Type B pancreatic cell (in vitro differentiated cells): ENCODE data around the gene DNASE1. TPM values are rescaled to one million over a fixed set of nuclear protein-coding genes. Genes with fewer than 3 reads are reported as not detected.
A peak's percentile ranks its signal among the peaks of the same experiment; 100 is the strongest.

Experiments
- DNase-seq: peaks from one replicate; pipeline ENCODE4 v3.0.0; 2021; ENCODE audit warnings: mixed read lengths; ENCODE audit not compliant: unreplicated experiment; ENCODE audit errors: extremely low spot score
- H3K27ac Mint-ChIP-seq: 2 replicates; pipeline ENCODE4 v1.8.0; 2021; ENCODE audit warnings: mild to moderate bottlenecking, mixed read lengths
- H3K27me3 Mint-ChIP-seq: 2 replicates; pipeline ENCODE4 v1.8.0; 2021; ENCODE audit warnings: mixed read lengths
- H3K36me3 Mint-ChIP-seq: 2 replicates; pipeline ENCODE4 v1.8.0; 2021; ENCODE audit warnings: mixed read lengths
- H3K4me1 Mint-ChIP-seq: one replicate; pipeline ENCODE4 v1.8.0; 2021; ENCODE audit warnings: mixed read lengths; ENCODE audit not compliant: unreplicated experiment
- H3K4me3 Mint-ChIP-seq: 2 replicates; pipeline ENCODE4 v1.8.0; 2021; ENCODE audit warnings: mild to moderate bottlenecking, mixed read lengths
- H3K9me3 Mint-ChIP-seq: 2 replicates; pipeline ENCODE4 v1.8.0; 2021; ENCODE audit warnings: mixed read lengths
- total RNA-seq: library from RNA; stranded (reverse); gene quantifications from 2 replicates; pipeline ENCODE4 v1.2.1, GENCODE V29; 2021; ENCODE audit warnings: low replicate concordance
- TF ChIP-seq, protein P1 (sequence below): fragments of 200-600 bp; sonication (generic); conservative IDR thresholded peaks from 2 replicates; pipeline ENCODE4 v1.5.0; 2021; ENCODE audit warnings: antibody characterized with exemption, mild to moderate bottlenecking

Gene DNASE1
- total RNA-seq, 1 donor from 2014 or later: 44.8 TPM

- Mint-ChIP-seq H3K36me3 (no peaks in the 10 kb centered on the region), H3K27ac (no peak overlapping the region), H3K9me3 (no peaks in the 10 kb centered on the region), H3K27me3 (no peaks in the 10 kb centered on the region), H3K4me3 (no peak overlapping the region), H3K4me1 (peaks cover 6% of the 10 kb centered on the region)
- TF ChIP-seq, protein P1, sequence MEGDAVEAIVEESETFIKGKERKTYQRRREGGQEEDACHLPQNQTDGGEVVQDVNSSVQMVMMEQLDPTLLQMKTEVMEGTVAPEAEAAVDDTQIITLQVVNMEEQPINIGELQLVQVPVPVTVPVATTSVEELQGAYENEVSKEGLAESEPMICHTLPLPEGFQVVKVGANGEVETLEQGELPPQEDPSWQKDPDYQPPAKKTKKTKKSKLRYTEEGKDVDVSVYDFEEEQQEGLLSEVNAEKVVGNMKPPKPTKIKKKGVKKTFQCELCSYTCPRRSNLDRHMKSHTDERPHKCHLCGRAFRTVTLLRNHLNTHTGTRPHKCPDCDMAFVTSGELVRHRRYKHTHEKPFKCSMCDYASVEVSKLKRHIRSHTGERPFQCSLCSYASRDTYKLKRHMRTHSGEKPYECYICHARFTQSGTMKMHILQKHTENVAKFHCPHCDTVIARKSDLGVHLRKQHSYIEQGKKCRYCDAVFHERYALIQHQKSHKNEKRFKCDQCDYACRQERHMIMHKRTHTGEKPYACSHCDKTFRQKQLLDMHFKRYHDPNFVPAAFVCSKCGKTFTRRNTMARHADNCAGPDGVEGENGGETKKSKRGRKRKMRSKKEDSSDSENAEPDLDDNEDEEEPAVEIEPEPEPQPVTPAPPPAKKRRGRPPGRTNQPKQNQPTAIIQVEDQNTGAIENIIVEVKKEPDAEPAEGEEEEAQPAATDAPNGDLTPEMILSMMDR: no peak
- DNase-seq: no peak
These were observed 30.8 kb upstream of the DNASE1 start for GRCh38 chr16:3623642-3624041.

GRCh38 chr16:3625331-3625730 is 29.2 kb upstream of the DNASE1 start:
- Mint-ChIP-seq H3K4me1 (peaks cover 6% of the 10 kb centered on the region), H3K27me3 (no peaks in the 10 kb centered on the region)
- TF ChIP-seq, protein P1: no peak

GRCh38 chr16:3625911-3626732 is 28.4 kb upstream of the DNASE1 start:
- H3K4me1 Mint-ChIP-seq: peaks cover 6% of the 10 kb centered on the region
- TF ChIP-seq, protein P1: no peak
- no peak for DNase-seq
- H3K36me3 Mint-ChIP-seq: no peaks in the 10 kb centered on the region
- H3K27ac Mint-ChIP-seq: no peak overlapping the region
- no peaks in the 10 kb centered on the region for H3K27me3 Mint-ChIP-seq
- no peaks in the 10 kb centered on the region for H3K9me3 Mint-ChIP-seq
- no peak overlapping the region for H3K4me3 Mint-ChIP-seq

More at GRCh38 chr16:3625331-3625730, 29.2 kb upstream of the DNASE1 start:
- Mint-ChIP-seq H3K4me3 (no peak overlapping the region), H3K27ac (no peak overlapping the region), H3K36me3 (no peaks in the 10 kb centered on the region), H3K9me3 (no peaks in the 10 kb centered on the region)
- DNase-seq: peak; percentile 15

- Mint-ChIP-seq H3K4me1 (peaks cover 24% of the 10 kb centered on the region), H3K27me3 (no peaks in the 10 kb centered on the region), H3K9me3 (no peaks in the 10 kb centered on the region), H3K4me3 (no peak overlapping the region), H3K27ac (peak overlapping the region; percentile 53), H3K36me3 (peaks cover 7% of the 10 kb centered on the region)
- TF ChIP-seq, protein P1: no peak
- DNase-seq: peak; percentile 58
These were observed 17.0 kb upstream of the DNASE1 start for GRCh38 chr16:3637371-3637923.

DNA sequence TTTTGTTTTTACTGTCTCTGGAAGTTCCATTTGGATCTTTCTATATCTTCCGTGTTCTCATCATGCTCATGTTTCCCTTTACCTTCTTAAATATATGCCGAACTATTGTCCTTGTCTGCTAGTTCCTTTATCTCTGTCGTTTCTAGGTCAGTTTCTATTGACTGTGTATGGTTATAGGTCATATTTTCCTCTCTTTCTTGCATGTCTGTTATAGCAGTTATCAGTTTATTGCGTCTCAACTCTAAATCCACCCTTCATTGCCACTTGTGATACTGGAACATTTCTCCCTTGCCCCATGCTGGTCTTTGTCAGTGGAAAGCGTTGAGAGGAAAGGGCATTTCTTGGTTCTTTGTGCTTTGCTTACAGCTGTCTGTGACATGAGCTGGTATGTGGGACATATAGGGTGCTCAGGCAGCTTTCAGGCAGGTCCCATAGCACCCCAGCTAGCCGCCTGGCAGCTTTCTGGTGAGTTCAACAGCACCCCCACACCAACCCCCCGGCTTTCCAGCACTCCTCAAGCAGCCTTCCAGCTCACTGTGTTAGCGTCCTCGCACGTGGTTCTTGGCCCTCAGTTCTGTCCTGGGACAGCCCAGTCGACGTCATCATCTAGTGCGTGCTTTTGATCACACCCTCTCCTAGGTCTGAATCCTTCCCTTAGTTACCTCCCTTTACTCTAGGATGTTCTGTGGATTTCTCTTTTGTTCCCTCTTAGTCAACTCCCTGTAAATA is 15.4 kb upstream of the DNASE1 start:
- no peaks in the 10 kb centered on the region for H3K27me3 Mint-ChIP-seq

More for the DNA sequence above, 15.4 kb upstream of the DNASE1 start:
- H3K4me1 Mint-ChIP-seq: peaks cover 30% of the 10 kb centered on the region
- TF ChIP-seq, protein P1: no peak
- H3K4me3 Mint-ChIP-seq: no peak overlapping the region
- no peak overlapping the region for H3K27ac Mint-ChIP-seq
- H3K36me3 Mint-ChIP-seq: peaks cover 7% of the 10 kb centered on the region
- DNase-seq: peak; percentile 51
- no peaks in the 10 kb centered on the region for H3K9me3 Mint-ChIP-seq
